HG03469 (cell line): ENCODE data around the gene NFIA.

ENCODE experiments used
- ATAC-seq: cut with Tn5 transposase; IDR thresholded peaks from one replicate; pipeline ENCODE4 v1.9.1; 2021; ENCODE audit warnings: mild to moderate bottlenecking, moderate library complexity, moderate number of reproducible peaks; ENCODE audit not compliant: unreplicated experiment

NFIA gene

GRCh38 chr1:61322008-61322744, 239.8 kb downstream of the NFIA start:
- ATAC-seq: no peak

GRCh38 chr1:61322769-61323168, 240.4 kb downstream of the NFIA start:
- no peak for ATAC-seq

- ATAC-seq: no peak
Measured at GRCh38 chr1:61323681-61324328, 241.4 kb downstream of the NFIA start.

GRCh38 chr1:61326713-61327112, 244.4 kb downstream of the NFIA start:
- ATAC-seq: no peak

GRCh38 chr1:61327436-61327835, 245.1 kb downstream of the NFIA start:
- ATAC-seq: no peak

- no peak for ATAC-seq
Measured at GRCh38 chr1:61329556-61329955, 247.2 kb downstream of the NFIA start.

GRCh38 chr1:61330018-61330417, 247.7 kb downstream of the NFIA start:
- no peak for ATAC-seq

GRCh38 chr1:61330571-61330970, 248.2 kb downstream of the NFIA start:
- no peak for ATAC-seq

GRCh38 chr1:61332196-61332753, 249.9 kb downstream of the NFIA start:
- peak; percentile 100 for ATAC-seq

- no peak for ATAC-seq
Measured at GRCh38 chr1:61332796-61333195, 250.4 kb downstream of the NFIA start.

GRCh38 chr1:61334718-61335589, 252.6 kb downstream of the NFIA start:
- no peak for ATAC-seq

- ATAC-seq: no peak
Measured at GRCh38 chr1:61337037-61337436, 254.7 kb downstream of the NFIA start.

- no peak for ATAC-seq
Measured at GRCh38 chr1:61337441-61337951, 255.1 kb downstream of the NFIA start.

- no peak for ATAC-seq
Measured at GRCh38 chr1:61337981-61338848, 255.9 kb downstream of the NFIA start.

GRCh38 chr1:61338899-61339298, 256.5 kb downstream of the NFIA start:
- ATAC-seq: no peak

GRCh38 chr1:61341426-61341825, 259.1 kb downstream of the NFIA start:
- no peak for ATAC-seq

- ATAC-seq: no peak
Measured at GRCh38 chr1:61343734-61344420, 261.5 kb downstream of the NFIA start.

GRCh38 chr1:61344696-61345095, 262.3 kb downstream of the NFIA start:
- ATAC-seq: no peak

GRCh38 chr1:61348025-61348665, 265.8 kb downstream of the NFIA start:
- no peak for ATAC-seq
